K562 (cell line): ENCODE measurements around the gene DLGAP3. TPM values are rescaled to one million over a fixed set of nuclear protein-coding genes. Genes with fewer than 3 reads are reported as not detected.

Source experiments
- ARID1B ChIP-seq: fragments of 450-650 bp; IDR thresholded peaks from 2 replicates; pipeline ENCODE4 v1.6.1; 2016; ENCODE audit warnings: antibody characterized with exemption, mild to moderate bottlenecking, inconsistent platforms
- BHLHE40 ChIP-seq: IDR thresholded peaks from 2 replicates; pipeline ENCODE4 v1.6.1; 2011; ENCODE audit warnings: low read length, improper control_type of control experiment
- CAMTA2 ChIP-seq: fragments of 250-450 bp; sonication (Bioruptor Pico); conservative IDR thresholded peaks from 2 replicates; pipeline ENCODE4 v1.5.1; 2022
- CBX5 ChIP-seq: IDR thresholded peaks from 2 replicates; pipeline ENCODE4 v1.6.1; 2014; ENCODE audit warnings: low read depth, borderline replicate concordance
- EP300 ChIP-seq: IDR thresholded peaks from 2 replicates; pipeline ENCODE4 v1.6.1; 2012; ENCODE audit warnings: low read length, improper control_type of control experiment
- ERF ChIP-seq: fragments of 450-650 bp; formaldehyde crosslinking; IDR thresholded peaks from 2 replicates; pipeline ENCODE4 v1.4.0; 2020; ENCODE audit warnings: mild to moderate bottlenecking, mixed read lengths
- ETV1 ChIP-seq: fragments of 450-650 bp; conservative IDR thresholded peaks from 2 replicates; pipeline ENCODE4 v1.6.1; 2016; ENCODE audit warnings: missing genetic modification characterization, control low read depth, low read depth, missing compliant biosample characterization
- FOXJ2 ChIP-seq: fragments of 200-800 bp; sonication (Bioruptor generic); IDR thresholded peaks from 2 replicates; pipeline ENCODE4 v1.6.1; 2016; ENCODE audit warnings: missing genetic modification characterization, missing compliant biosample characterization
- HDAC1 ChIP-seq, 2 experiments: fragments of 450-650 bp; IDR thresholded peaks; 2 replicates each; pipeline ENCODE4 v1.6.1; 2016 to 2017; ENCODE audit warnings: inconsistent platforms in 1 of 2, mild to moderate bottlenecking in 1 of 2, moderate library complexity in 1 of 2
- HDAC6 ChIP-seq: IDR thresholded peaks from 2 replicates; pipeline ENCODE4 v1.6.1; 2012; ENCODE audit warnings: low read depth, mild to moderate bottlenecking, control low read depth, inconsistent platforms, low read length, moderate library complexity
- HNRNPLL ChIP-seq: fragments of 200-400 bp; formaldehyde crosslinking; IDR thresholded peaks from 2 replicates; pipeline ENCODE4 v1.6.1; 2017; ENCODE audit warnings: low read length, low read depth, mild to moderate bottlenecking; ENCODE audit not compliant: poor library complexity, severe bottlenecking
- KAT2B ChIP-seq: IDR thresholded peaks from one replicate; pipeline ENCODE4 v1.6.1; 2012; ENCODE audit warnings: low read depth, mild to moderate bottlenecking, control low read depth, inconsistent platforms, low read length, moderate library complexity
- MEF2D ChIP-seq: conservative IDR thresholded peaks from 2 replicates; pipeline ENCODE4 v1.6.1; 2016; ENCODE audit warnings: low read depth, missing genetic modification characterization, missing compliant biosample characterization
- MNT ChIP-seq, 2 experiments: fragments of 450-650 bp; conservative IDR thresholded peaks; 2 replicates each; pipeline ENCODE4 v1.6.1; 2017; ENCODE audit warnings: mild to moderate bottlenecking in 2 of 2, moderate library complexity in 2 of 2
- MXI1 ChIP-seq: IDR thresholded peaks from 2 replicates; pipeline ENCODE4 v1.6.1; 2011; ENCODE audit warnings: low read depth, mild to moderate bottlenecking, improper control_type of control experiment, low read length
- NBN ChIP-seq: fragments of 450-650 bp; IDR thresholded peaks from 2 replicates; pipeline ENCODE4 v1.6.1; 2016; ENCODE audit warnings: low read depth, mild to moderate bottlenecking
- PHF8 ChIP-seq: fragments of 200-600 bp; sonication (generic); IDR thresholded peaks from 2 replicates; pipeline ENCODE4 v1.6.1; 2012; ENCODE audit warnings: mixed run types, mild to moderate bottlenecking, inconsistent platforms, low read length, moderate library complexity, borderline replicate concordance
- POLR3G ChIP-seq: IDR thresholded peaks from 2 replicates; pipeline ENCODE4 v1.6.1; 2011; ENCODE audit not compliant: insufficient read length, insufficient replicate concordance; ENCODE audit errors: extremely low read depth
- PTRF ChIP-seq: fragments of 450-650 bp; IDR thresholded peaks from 2 replicates; pipeline ENCODE4 v1.6.1; 2016; ENCODE audit warnings: mild to moderate bottlenecking, missing genetic modification characterization, missing compliant biosample characterization
- SMAD1 ChIP-seq: fragments of 150-350 bp; IDR thresholded peaks from 2 replicates; pipeline ENCODE4 v1.6.1; 2014; ENCODE audit warnings: low read length, low read depth; ENCODE audit not compliant: partially characterized antibody
- TBP ChIP-seq: optimal IDR thresholded peaks from 2 replicates; pipeline ENCODE3; 2011; ENCODE audit warnings: low read depth, low read length, improper control_type of control experiment
- TCF3 ChIP-seq: sonication (generic); formaldehyde crosslinking; IDR thresholded peaks from 2 replicates; pipeline ENCODE4 v1.4.0; 2020; ENCODE audit warnings: mild to moderate bottlenecking, missing genetic modification reagents
- TRIM25 ChIP-seq: fragments of 450-650 bp; IDR thresholded peaks from 2 replicates; pipeline ENCODE4 v1.7.0; 2016; ENCODE audit warnings: borderline replicate concordance
- ZFX ChIP-seq: sonication (generic); formaldehyde crosslinking; IDR thresholded peaks from 2 replicates; pipeline ENCODE4 v1.8.0; 2022; ENCODE audit warnings: mild to moderate bottlenecking, missing genetic modification reagents, moderate library complexity
- ZNF175 ChIP-seq: fragments of 200-800 bp; sonication (Bioruptor generic); IDR thresholded peaks from 2 replicates; pipeline ENCODE4 v1.6.1; 2016; ENCODE audit warnings: low read depth, mild to moderate bottlenecking, missing genetic modification characterization, missing compliant biosample characterization
- ZNF311 ChIP-seq: fragments of 250-450 bp; sonication (Bioruptor Pico); IDR thresholded peaks from 2 replicates; pipeline ENCODE4 v1.4.0; 2020; ENCODE audit warnings: mild to moderate bottlenecking, moderate library complexity
- ZNF79 ChIP-seq: fragments of 250-450 bp; sonication (Bioruptor Pico); IDR thresholded peaks from 2 replicates; pipeline ENCODE4 v1.4.0; 2020; ENCODE audit warnings: low read depth, mild to moderate bottlenecking, moderate library complexity
- polyA plus RNA-seq, 8 experiments: library from polyadenylated mRNA; depleted of rRNA in 4 of 8; stranded (reverse) in 5 of 8; unstranded in 3 of 8; fragments of >200 nt; fragmentation: Nextera tagmentation in 2 of 8; fragmentation: Illumina TruSeq in 1 of 8; extraction: Ambion mirVana in 2 of 8; extraction: Trizol in 1 of 8; gene quantifications; 2 replicates each; pipeline versions ENCODE4 v1.2.1 to v1.2.3, GENCODE V29; 2011 to 2014; ENCODE audit warnings: inconsistent platforms in 1 of 8, missing spikeins in 1 of 8
- total RNA-seq, 7 experiments: library from RNA; depleted of rRNA in 6 of 7; stranded (reverse); fragments of >200 nt in 6 of 7; fragmentation: Illumina TruSeq in 2 of 7; extraction: Trizol in 2 of 7; gene quantifications; 2 replicates each; pipeline versions ENCODE4 v1.2.1 to v1.2.3, GENCODE V29; 2011 to 2021; ENCODE audit warnings: low replicate concordance in 1 of 7

DLGAP3 gene
- total and polyA plus RNA-seq, 9 of the 15 experiments (the other 6 are each of a cell fraction or from before 2014, with no cell fraction given) = 0.01 to 0.16 (median 0.07) TPM; not detected in 6

GRCh38 chr1:34924759-34925555 is 4.5 kb downstream of the DLGAP3 start (continued):
- TF ChIP-seq HNRNPLL (no peak), ZFX (CRISPR knock-in tag) (peak; percentile 60), EP300 (0 out of 2 replicates have a peak, but pooled peaks have one; percentile 4), SMAD1 (no peak), ETV1 (tag) (no peak; the same call in 1 of the 2 replicates), ARID1B (no peak), BHLHE40 (no peak), PHF8 (no peak), TCF3 (CRISPR knock-in tag) (peak; percentile 49), FOXJ2 (tag) (peak; percentile 79), MNT (conservative IDR thresholded peaks at IDR 0.05) (peak in 1 of 2 experiments; percentile 82; a peak in 3 of 4 replicates), TBP (peak; percentile 14), CAMTA2 (CRISPR knock-in tag) (no peak), KAT2B (no peak), ZNF311 (CRISPR knock-in tag) (peak; percentile 77; the same call in 1 of the 2 replicates), PTRF (tag) (no peak), HDAC1 (IDR thresholded peaks at IDR 0.05) (peak in 1 of 2 experiments; percentile 95; a peak in 2 of 4 replicates), NBN (no peak), ERF (CRISPR knock-in tag) (0 out of 2 replicates have a peak, but pooled peaks have one; percentile 24), ZNF175 (CRISPR knock-in tag) (peak; percentile 81), POLR3G (no peak), MEF2D (peak; percentile 60; the same call in 1 of the 2 replicates), CBX5 (0 out of 2 replicates have a peak, but pooled peaks have one; percentile 21), ZNF79 (CRISPR knock-in tag) (0 out of 2 replicates have a peak, but pooled peaks have one; percentile 45), HDAC6 (no peak), MXI1 (peak; percentile 84), TRIM25 (no peak)
